KOPT-K1 (cell line): Measurements from ENCODE around the gene CTNNA3.

Experiments used
- H3K27ac ChIP-seq: fragments of 200-600 bp; sonication (generic); 2 replicates; pipeline ENCODE4 v1.5.1; 2016; ENCODE audit warnings: antibody characterized with exemption, mild to moderate bottlenecking, low read depth, low read length; ENCODE audit not compliant: poor library complexity, severe bottlenecking
- H3K36me3 ChIP-seq: fragments of 200-600 bp; sonication (generic); 2 replicates; pipeline ENCODE4 v1.5.1; 2017; ENCODE audit warnings: antibody characterized with exemption, mild to moderate bottlenecking, low read length, moderate library complexity; ENCODE audit not compliant: insufficient read depth
- H3K9me3 ChIP-seq: fragments of 200-600 bp; sonication (generic); 2 replicates; pipeline ENCODE4 v1.5.1; 2017; ENCODE audit warnings: antibody characterized with exemption, low read length, mild to moderate bottlenecking; ENCODE audit not compliant: insufficient read depth, poor library complexity, severe bottlenecking

Gene CTNNA3

DNA sequence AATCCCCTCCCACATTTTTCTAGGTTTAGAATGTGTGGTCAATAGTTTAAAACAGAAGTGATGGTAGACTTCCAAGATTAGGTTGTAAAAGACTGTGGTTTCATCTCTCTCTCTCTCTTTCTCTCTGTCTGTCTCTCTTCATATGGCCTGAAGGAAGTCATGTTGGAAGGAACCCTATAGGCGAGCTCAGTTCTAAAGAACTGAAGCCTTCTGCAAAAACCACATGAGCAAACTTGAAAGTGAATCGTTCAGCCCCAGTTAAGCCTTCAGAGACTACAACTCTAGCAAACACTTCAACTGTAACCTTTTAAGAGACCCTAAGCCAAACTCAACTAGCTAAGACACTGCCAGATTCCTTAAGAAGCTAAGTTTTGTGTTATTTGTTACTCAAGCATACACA is 1477.7 kb downstream of the CTNNA3 start:
- Histone ChIP-seq H3K36me3 (no peaks in the 10 kb centered on the region), H3K27ac (no peak overlapping the region), H3K9me3 (no peaks in the 10 kb centered on the region)

GRCh38 chr10:66215920-66216319 is 1480.1 kb downstream of the CTNNA3 start:
- no peak overlapping the region for H3K27ac ChIP-seq
- H3K9me3 ChIP-seq, result no peaks in the 10 kb centered on the region
- no peaks in the 10 kb centered on the region for H3K36me3 ChIP-seq

- H3K36me3 ChIP-seq, result no peaks in the 10 kb centered on the region
- no peaks in the 10 kb centered on the region for H3K9me3 ChIP-seq
- no peak overlapping the region for H3K27ac ChIP-seq
Measured at GRCh38 chr10:66214721-66215404, 1481.1 kb downstream of the CTNNA3 start.

GRCh38 chr10:66209025-66209424 is 1487.0 kb downstream of the CTNNA3 start:
- Histone ChIP-seq H3K9me3 (no peaks in the 10 kb centered on the region), H3K27ac (no peak overlapping the region), H3K36me3 (no peaks in the 10 kb centered on the region)

DNA sequence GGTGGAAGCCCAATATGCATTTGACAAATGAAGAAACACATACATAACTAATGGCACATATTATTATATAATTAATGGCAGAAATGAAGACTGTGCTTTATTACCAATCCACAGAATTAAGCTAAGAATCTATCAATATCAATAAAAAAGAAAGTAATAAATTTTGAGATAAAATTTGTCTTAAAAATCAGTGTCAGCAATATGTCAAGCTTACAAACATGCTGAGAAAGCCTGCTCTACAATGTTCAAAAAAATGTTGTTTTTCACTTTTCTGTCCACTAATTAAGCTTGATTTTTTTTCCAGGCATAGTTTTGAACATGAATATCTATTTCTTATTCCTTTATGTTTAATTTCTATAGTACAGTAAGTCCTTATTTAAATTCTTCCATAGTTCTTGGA is 1491.2 kb downstream of the CTNNA3 start:
- Histone ChIP-seq H3K27ac (no peak overlapping the region), H3K9me3 (no peaks in the 10 kb centered on the region), H3K36me3 (no peaks in the 10 kb centered on the region)

GRCh38 chr10:66202101-66202500 is 1493.9 kb downstream of the CTNNA3 start:
- H3K36me3 ChIP-seq, result no peaks in the 10 kb centered on the region
- H3K27ac ChIP-seq, result no peak overlapping the region

DNA sequence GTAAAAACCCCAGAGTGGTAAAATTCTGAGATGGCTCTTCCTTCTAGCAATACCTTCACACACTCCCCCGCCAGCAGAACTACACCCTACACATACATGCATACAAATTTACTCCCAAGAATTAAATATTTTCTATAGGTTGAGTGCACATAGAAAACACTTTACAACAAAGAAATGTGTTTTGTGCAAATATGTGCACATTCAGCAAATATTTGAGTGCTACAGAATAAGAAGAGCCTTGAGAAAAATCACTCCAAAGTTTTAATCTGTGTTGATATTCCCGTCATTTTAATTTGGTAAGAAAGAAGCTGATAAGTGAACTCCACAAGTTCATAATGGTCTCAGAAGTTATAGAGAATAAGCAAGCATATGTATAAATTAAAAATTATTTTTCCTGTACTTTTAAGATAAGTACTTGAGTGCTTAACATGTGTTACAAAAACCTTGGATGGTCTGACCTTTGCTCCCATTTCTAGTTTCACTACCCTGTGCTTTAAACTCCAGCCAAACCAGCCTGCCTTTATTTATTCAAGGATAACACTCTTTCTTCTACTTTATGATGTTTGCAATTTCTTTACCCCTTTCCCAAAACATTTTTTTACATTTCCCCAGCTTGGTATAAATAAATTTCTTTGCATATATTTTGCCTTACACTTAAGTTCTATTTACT is 1503.7 kb downstream of the CTNNA3 start:
- H3K36me3 ChIP-seq, result no peaks in the 10 kb centered on the region
- H3K9me3 ChIP-seq, result no peaks in the 10 kb centered on the region
- H3K27ac ChIP-seq, result no peak overlapping the region

More at GRCh38 chr10:66202101-66202500, 1493.9 kb downstream of the CTNNA3 start:
- H3K9me3 ChIP-seq, result no peaks in the 10 kb centered on the region

DNA sequence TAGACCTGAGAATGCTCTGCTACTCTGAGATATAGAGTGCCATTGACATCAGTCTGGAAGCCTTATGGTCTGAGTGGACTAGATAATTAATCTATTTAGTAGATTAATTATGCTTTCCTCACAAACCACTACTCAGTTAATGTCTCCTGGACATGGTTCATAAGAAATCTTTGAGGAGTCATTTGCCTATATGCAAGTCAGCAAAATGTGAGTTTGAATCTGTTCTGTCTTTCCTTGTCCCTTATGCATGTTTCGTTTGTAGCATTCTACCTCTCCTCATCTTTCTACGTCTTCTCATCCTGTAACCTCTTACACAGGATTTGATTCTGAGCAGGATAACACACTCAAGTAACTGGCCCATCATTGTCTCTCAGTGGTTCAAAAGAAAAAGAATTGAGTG is 1505.6 kb downstream of the CTNNA3 start:
- Histone ChIP-seq H3K27ac (no peak overlapping the region), H3K36me3 (no peaks in the 10 kb centered on the region), H3K9me3 (no peaks in the 10 kb centered on the region)

DNA sequence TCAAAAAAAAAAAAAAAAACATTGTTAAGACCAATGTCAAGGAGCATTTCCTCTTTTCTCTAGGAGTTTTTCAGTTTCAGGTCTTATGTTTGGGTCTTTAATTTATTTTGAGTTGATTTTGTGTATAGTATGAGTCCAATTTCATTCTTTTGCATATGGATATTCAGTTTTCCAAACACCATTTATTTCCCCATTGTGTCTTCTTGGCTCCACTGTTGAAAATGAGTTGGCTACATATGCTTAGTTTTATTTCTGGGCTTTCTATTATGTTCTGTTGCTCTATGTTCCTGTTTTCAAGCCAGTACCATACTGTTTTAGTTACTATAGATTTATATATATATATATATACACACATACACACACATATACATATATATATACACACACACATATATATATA is 1506.7 kb downstream of the CTNNA3 start:
- Histone ChIP-seq H3K36me3 (no peaks in the 10 kb centered on the region), H3K9me3 (no peaks in the 10 kb centered on the region), H3K27ac (no peak overlapping the region)

- H3K27ac ChIP-seq, result no peak overlapping the region
- H3K36me3 ChIP-seq, result no peaks in the 10 kb centered on the region
- H3K9me3 ChIP-seq, result no peaks in the 10 kb centered on the region
Measured at GRCh38 chr10:66187053-66187733, 1508.8 kb downstream of the CTNNA3 start.

DNA sequence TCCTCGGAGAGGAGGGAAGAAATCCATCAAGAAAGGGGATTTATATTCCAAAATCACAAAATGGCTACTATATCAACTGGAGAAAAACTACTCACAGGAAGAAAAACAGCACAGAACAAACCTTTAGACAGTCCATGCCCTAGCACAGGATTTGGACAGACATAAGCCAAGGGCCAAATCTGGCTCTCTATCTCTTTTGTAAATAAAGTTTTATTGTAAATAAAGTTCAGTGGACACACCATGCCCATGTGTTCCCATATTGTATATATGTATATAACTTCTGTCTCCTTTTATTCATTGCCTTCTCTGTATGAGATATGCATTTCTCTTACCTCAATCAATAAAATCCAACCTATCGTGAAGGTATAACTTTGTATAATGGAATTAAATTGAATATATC is 1513.0 kb downstream of the CTNNA3 start:
- H3K36me3 ChIP-seq, result no peaks in the 10 kb centered on the region
- no peak overlapping the region for H3K27ac ChIP-seq
- H3K9me3 ChIP-seq, result no peaks in the 10 kb centered on the region

- Histone ChIP-seq H3K36me3 (no peaks in the 10 kb centered on the region), H3K9me3 (no peaks in the 10 kb centered on the region), H3K27ac (no peak overlapping the region)
Measured at GRCh38 chr10:66180581-66181318, 1515.2 kb downstream of the CTNNA3 start.

- no peak overlapping the region for H3K27ac ChIP-seq
- no peaks in the 10 kb centered on the region for H3K36me3 ChIP-seq
- no peaks in the 10 kb centered on the region for H3K9me3 ChIP-seq
Measured at GRCh38 chr10:66180021-66180420, 1516.0 kb downstream of the CTNNA3 start.

DNA sequence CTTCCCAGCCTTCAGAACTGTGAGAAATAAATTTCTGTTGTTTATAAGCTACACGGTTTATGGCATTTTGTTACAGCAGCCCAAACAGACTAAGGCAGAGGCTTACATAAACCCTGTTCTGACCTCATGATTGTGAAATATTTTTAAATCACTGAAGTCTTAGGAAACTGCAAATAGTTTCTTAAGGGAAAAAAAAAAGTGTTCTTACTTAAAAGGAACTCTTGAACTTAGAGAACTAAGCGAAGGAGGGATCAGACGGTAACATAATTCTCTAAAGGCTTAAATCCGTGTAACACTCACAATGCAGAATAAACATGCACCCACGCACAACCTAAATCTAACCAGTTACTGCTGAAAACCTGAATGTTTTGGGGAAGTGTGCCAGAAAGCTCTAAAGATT is 1519.2 kb downstream of the CTNNA3 start:
- no peaks in the 10 kb centered on the region for H3K36me3 ChIP-seq
- H3K9me3 ChIP-seq, result no peaks in the 10 kb centered on the region
- no peak overlapping the region for H3K27ac ChIP-seq

GRCh38 chr10:66167816-66168215 is 1528.2 kb downstream of the CTNNA3 start:
- H3K27ac ChIP-seq, result no peak overlapping the region
- no peaks in the 10 kb centered on the region for H3K9me3 ChIP-seq
- no peaks in the 10 kb centered on the region for H3K36me3 ChIP-seq
